ENCODE measurements around the gene STRIP1. TPM values are rescaled to one million over a fixed set of nuclear protein-coding genes. Genes with fewer than 3 reads are reported as not detected.
A peak's percentile ranks its signal among the peaks of the same experiment; 100 is the strongest.
"Not testable (repeated sequence)": the region's sequence is repeated elsewhere in the genome, so short reads cannot be mapped to it uniquely, and the experiment has no call there.

Gene STRIP1
- total RNA-seq, 1 donor from 2014 or later, result 16.2 TPM

- ATAC-seq (ENCODE audit: poor library complexity), result peak; percentile 41
- intact Hi-C loops (cut with DNase I), result no loop called here
- DNase-seq, result no peak
These were observed 27.2 kb upstream of the STRIP1 start for GRCh38 chr1:110007046-110007830.

- ATAC-seq (ENCODE audit: poor library complexity) (no peak), DNase-seq (no peak)
- intact Hi-C loops (cut with DNase I), result no loop called here
These were observed 25.4 kb upstream of the STRIP1 start for GRCh38 chr1:110008971-110009565.

GRCh38 chr1:110011527-110012041, 22.8 kb upstream of the STRIP1 start:
- intact Hi-C loops (cut with DNase I), result no loop called here
- ATAC-seq (ENCODE audit: poor library complexity) (peak; percentile 71), DNase-seq (no peak)

- ATAC-seq (ENCODE audit: poor library complexity) (no peak), DNase-seq (no peak)
- intact Hi-C loops (cut with DNase I), result no loop called here
These were observed 22.2 kb upstream of the STRIP1 start for GRCh38 chr1:110012100-110012780.

- intact Hi-C loops (cut with DNase I), result no loop called here
- DNase-seq, result no peak
- no peak for ATAC-seq (ENCODE audit: poor library complexity)
These were observed 16.6 kb upstream of the STRIP1 start for GRCh38 chr1:110017792-110018191.

- no peak for DNase-seq
- intact Hi-C loops (cut with DNase I), result no loop called here
- no peak for ATAC-seq (ENCODE audit: poor library complexity)
These were observed 16.0 kb upstream of the STRIP1 start for GRCh38 chr1:110018396-110018795.

- DNase-seq, result no peak
- no peak for ATAC-seq (ENCODE audit: poor library complexity)
These were observed 14.7 kb upstream of the STRIP1 start for GRCh38 chr1:110019770-110020169.

GRCh38 chr1:110021285-110021684, 13.1 kb upstream of the STRIP1 start:
- no peak for DNase-seq
- intact Hi-C loops (cut with DNase I), result no loop called here
- no peak for ATAC-seq (ENCODE audit: poor library complexity)

More at GRCh38 chr1:110019770-110020169, 14.7 kb upstream of the STRIP1 start:
- intact Hi-C loops (cut with DNase I), result no loop called here

- no peak for ATAC-seq (ENCODE audit: poor library complexity)
- no peak for DNase-seq
These were observed 9.8 kb upstream of the STRIP1 start for GRCh38 chr1:110024613-110025012.

GRCh38 chr1:110030687-110031086, 3.7 kb upstream of the STRIP1 start:
- intact Hi-C loops (cut with DNase I); ATAC-seq (ENCODE audit: poor library complexity): not testable (repeated sequence)

More at GRCh38 chr1:110024613-110025012, 9.8 kb upstream of the STRIP1 start:
- intact Hi-C loops (cut with DNase I), result no loop called here

GRCh38 chr1:110032327-110032726, 2.1 kb upstream of the STRIP1 start:
- intact Hi-C loops (cut with DNase I), result no loop called here
- ATAC-seq (ENCODE audit: poor library complexity) (no peak), DNase-seq (no peak)

More at GRCh38 chr1:110030687-110031086, 3.7 kb upstream of the STRIP1 start:
- DNase-seq, result not testable (repeated sequence)

GRCh38 chr1:110033421-110033820, 1.0 kb upstream of the STRIP1 start:
- no peak for ATAC-seq (ENCODE audit: poor library complexity)
- DNase-seq, result no peak
- intact Hi-C loops (cut with DNase I), result no loop called here

GRCh38 chr1:110034040-110034450, 379 bp upstream of the STRIP1 start:
- DNase-seq, result no peak
- ATAC-seq (ENCODE audit: poor library complexity), result no peak
- intact Hi-C loops (cut with DNase I), result no loop called here

GRCh38 chr1:110035236-110035752, 870 bp downstream of the STRIP1 start:
- no peak for ATAC-seq (ENCODE audit: poor library complexity)
- no peak for DNase-seq
- intact Hi-C loops (cut with DNase I), result no loop called here

GRCh38 chr1:110038271-110038670, 3.8 kb downstream of the STRIP1 start:
- intact Hi-C loops (cut with DNase I), result no loop called here
- ATAC-seq (ENCODE audit: poor library complexity), result no peak
- no peak for DNase-seq

- no peak for ATAC-seq (ENCODE audit: poor library complexity)
These were observed 5.2 kb downstream of the STRIP1 start for GRCh38 chr1:110039641-110040040.

GRCh38 chr1:110040548-110040947, 6.1 kb downstream of the STRIP1 start:
- intact Hi-C loops (cut with DNase I), result no loop called here
- DNase-seq (no peak), ATAC-seq (ENCODE audit: poor library complexity) (no peak)

More at GRCh38 chr1:110039641-110040040, 5.2 kb downstream of the STRIP1 start:
- intact Hi-C loops (cut with DNase I), result no loop called here
- DNase-seq, result no peak

GRCh38 chr1:110043016-110043415, 8.6 kb downstream of the STRIP1 start:
- ATAC-seq (ENCODE audit: poor library complexity), result no peak
- no peak for DNase-seq
- intact Hi-C loops (cut with DNase I), result no loop called here

GRCh38 chr1:110047463-110047862, 13.0 kb downstream of the STRIP1 start:
- DNase-seq (no peak), ATAC-seq (ENCODE audit: poor library complexity) (no peak)
- intact Hi-C loops (cut with DNase I), result no loop called here
